K562 (cell line): Measurements from ENCODE around the gene PLIN5.

Source experiments
- EGR1 ChIP-seq: fragments of 450-650 bp; conservative IDR thresholded peaks from 2 replicates; pipeline ENCODE4 v1.6.1; 2017; ENCODE audit warnings: mild to moderate bottlenecking
- NFIX ChIP-seq: fragments of 250-450 bp; sonication (Bioruptor Pico); IDR thresholded peaks from 2 replicates; pipeline ENCODE4 v1.4.0; 2020; ENCODE audit warnings: low read depth, mild to moderate bottlenecking, moderate library complexity
- NR2C2 ChIP-seq, 2 experiments: fragments of 200-800 bp in 1 of 2; sonication (Bioruptor generic) in 1 of 2; sonication (generic) in 1 of 2; formaldehyde crosslinking in 1 of 2; IDR thresholded peaks; 2 replicates each; pipeline versions ENCODE4 v1.6.1 to v1.8.0; 2016 to 2022; ENCODE audit warnings: mild to moderate bottlenecking in 1 of 2, missing compliant biosample characterization in 1 of 2, missing genetic modification characterization in 1 of 2, missing genetic modification reagents in 1 of 2
- RAD21 ChIP-seq, 2 experiments: fragments of 250-450 bp in 1 of 2; fragments of 450-650 bp in 1 of 2; sonication (Bioruptor Pico) in 1 of 2; formaldehyde crosslinking in 1 of 2; IDR thresholded peaks in 1 of 2; conservative IDR thresholded peaks in 1 of 2; 2 replicates each; pipeline versions ENCODE4 v1.4.0 to v1.8.0; 2020 to 2022; ENCODE audit warnings: mild to moderate bottlenecking in 2 of 2, moderate library complexity in 1 of 2
- SMC3 ChIP-seq: conservative IDR thresholded peaks from 2 replicates; pipeline ENCODE4 v1.6.1; 2011; ENCODE audit warnings: low read depth, low read length, improper control_type of control experiment; ENCODE audit not compliant: insufficient read depth
- SOX6 ChIP-seq: fragments of 450-650 bp; IDR thresholded peaks from 2 replicates; pipeline ENCODE4 v1.6.1; 2014; ENCODE audit warnings: mild to moderate bottlenecking
- TAF1 ChIP-seq: IDR thresholded peaks from 2 replicates; pipeline ENCODE4 v1.6.1; 2011; ENCODE audit warnings: mild to moderate bottlenecking, low read length, moderate library complexity; ENCODE audit not compliant: insufficient read depth, control insufficient read depth, severe bottlenecking; ENCODE audit errors: extremely low read depth
- TAF15 ChIP-seq: fragments of 200-400 bp; formaldehyde crosslinking; IDR thresholded peaks from 2 replicates; pipeline ENCODE4 v1.6.1; 2017; ENCODE audit warnings: mild to moderate bottlenecking, low read depth, low read length, moderate library complexity
- ZBTB8A ChIP-seq: fragments of 450-650 bp; IDR thresholded peaks from 2 replicates; pipeline ENCODE4 v1.6.1; 2018; ENCODE audit warnings: mild to moderate bottlenecking, moderate library complexity; ENCODE audit not compliant: partially characterized antibody
- ZNF354B ChIP-seq: fragments of 250-450 bp; sonication (Bioruptor Pico); IDR thresholded peaks from 2 replicates; pipeline ENCODE4 v1.4.0; 2020
- ZNF707 ChIP-seq: fragments of 250-450 bp; sonication (Bioruptor Pico); conservative IDR thresholded peaks from 2 replicates; pipeline ENCODE4 v1.8.0; 2022; ENCODE audit warnings: inconsistent platforms, mild to moderate bottlenecking, moderate library complexity
- TF ChIP-seq, protein P1 (sequence below), 3 experiments: IDR thresholded peaks in 2 of 3; conservative IDR thresholded peaks in 1 of 3; 2 replicates each; pipeline ENCODE4 v1.5.1; 2011 to 2012; ENCODE audit warnings: low read length in 3 of 3, mild to moderate bottlenecking in 3 of 3, control low read depth in 2 of 3, improper control_type of control experiment in 1 of 3, inconsistent platforms in 1 of 3, low read depth in 1 of 3, mixed read lengths in 1 of 3, moderate library complexity in 1 of 3; ENCODE audit not compliant: insufficient read depth in 2 of 3
- TF ChIP-seq, protein P2 (sequence below), 2 experiments: fragments of 450-650 bp; formaldehyde crosslinking in 1 of 2; IDR thresholded peaks; 2 replicates each; pipeline versions ENCODE4 v1.4.0 to v1.6.1; 2014 to 2020; ENCODE audit warnings: mild to moderate bottlenecking in 2 of 2, borderline replicate concordance in 1 of 2, low read depth in 1 of 2
- TF ChIP-seq, protein P3 (sequence below), 2 experiments: fragments of 450-650 bp; IDR thresholded peaks; 2 replicates each; pipeline ENCODE4 v1.6.1; 2016; ENCODE audit warnings: mild to moderate bottlenecking in 2 of 2, borderline replicate concordance in 1 of 2, low read depth in 1 of 2, moderate library complexity in 1 of 2

DNA sequence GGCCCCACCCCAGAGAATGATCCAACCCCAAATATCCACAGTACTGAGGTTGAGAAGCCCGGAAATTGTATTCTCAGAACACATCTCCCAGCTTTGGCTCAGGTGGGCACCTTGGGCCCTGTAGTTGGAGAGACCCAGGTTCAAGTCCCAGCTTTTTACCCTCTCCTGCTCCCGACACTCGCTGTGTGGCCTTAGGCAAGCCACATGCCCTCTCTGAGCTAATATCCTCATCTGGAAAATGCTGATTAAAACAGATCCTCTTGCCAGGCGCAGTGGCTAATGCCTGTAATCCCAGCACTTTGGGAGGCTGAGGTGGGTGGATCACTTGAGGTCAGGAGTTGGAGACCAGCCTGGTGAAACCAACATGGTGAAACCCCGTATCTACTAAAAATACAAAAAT lies 19.3 kb downstream of the PLIN5 start:
- TF ChIP-seq, protein P1, sequence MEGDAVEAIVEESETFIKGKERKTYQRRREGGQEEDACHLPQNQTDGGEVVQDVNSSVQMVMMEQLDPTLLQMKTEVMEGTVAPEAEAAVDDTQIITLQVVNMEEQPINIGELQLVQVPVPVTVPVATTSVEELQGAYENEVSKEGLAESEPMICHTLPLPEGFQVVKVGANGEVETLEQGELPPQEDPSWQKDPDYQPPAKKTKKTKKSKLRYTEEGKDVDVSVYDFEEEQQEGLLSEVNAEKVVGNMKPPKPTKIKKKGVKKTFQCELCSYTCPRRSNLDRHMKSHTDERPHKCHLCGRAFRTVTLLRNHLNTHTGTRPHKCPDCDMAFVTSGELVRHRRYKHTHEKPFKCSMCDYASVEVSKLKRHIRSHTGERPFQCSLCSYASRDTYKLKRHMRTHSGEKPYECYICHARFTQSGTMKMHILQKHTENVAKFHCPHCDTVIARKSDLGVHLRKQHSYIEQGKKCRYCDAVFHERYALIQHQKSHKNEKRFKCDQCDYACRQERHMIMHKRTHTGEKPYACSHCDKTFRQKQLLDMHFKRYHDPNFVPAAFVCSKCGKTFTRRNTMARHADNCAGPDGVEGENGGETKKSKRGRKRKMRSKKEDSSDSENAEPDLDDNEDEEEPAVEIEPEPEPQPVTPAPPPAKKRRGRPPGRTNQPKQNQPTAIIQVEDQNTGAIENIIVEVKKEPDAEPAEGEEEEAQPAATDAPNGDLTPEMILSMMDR (IDR thresholded peaks at IDR 0.05 in 2 of 3, conservative IDR thresholded peaks at IDR 0.05 in 1 of 3; ENCODE audit: insufficient read depth in 2 of 3, low read depth in 1 of 3, low read length in 3 of 3), result no peak
- no peak for TF ChIP-seq RAD21 (CRISPR knock-in tag; conservative IDR thresholded peaks at IDR 0.05 in 1 of 2, IDR thresholded peaks at IDR 0.05 in 1 of 2)
- TF ChIP-seq, protein P2, sequence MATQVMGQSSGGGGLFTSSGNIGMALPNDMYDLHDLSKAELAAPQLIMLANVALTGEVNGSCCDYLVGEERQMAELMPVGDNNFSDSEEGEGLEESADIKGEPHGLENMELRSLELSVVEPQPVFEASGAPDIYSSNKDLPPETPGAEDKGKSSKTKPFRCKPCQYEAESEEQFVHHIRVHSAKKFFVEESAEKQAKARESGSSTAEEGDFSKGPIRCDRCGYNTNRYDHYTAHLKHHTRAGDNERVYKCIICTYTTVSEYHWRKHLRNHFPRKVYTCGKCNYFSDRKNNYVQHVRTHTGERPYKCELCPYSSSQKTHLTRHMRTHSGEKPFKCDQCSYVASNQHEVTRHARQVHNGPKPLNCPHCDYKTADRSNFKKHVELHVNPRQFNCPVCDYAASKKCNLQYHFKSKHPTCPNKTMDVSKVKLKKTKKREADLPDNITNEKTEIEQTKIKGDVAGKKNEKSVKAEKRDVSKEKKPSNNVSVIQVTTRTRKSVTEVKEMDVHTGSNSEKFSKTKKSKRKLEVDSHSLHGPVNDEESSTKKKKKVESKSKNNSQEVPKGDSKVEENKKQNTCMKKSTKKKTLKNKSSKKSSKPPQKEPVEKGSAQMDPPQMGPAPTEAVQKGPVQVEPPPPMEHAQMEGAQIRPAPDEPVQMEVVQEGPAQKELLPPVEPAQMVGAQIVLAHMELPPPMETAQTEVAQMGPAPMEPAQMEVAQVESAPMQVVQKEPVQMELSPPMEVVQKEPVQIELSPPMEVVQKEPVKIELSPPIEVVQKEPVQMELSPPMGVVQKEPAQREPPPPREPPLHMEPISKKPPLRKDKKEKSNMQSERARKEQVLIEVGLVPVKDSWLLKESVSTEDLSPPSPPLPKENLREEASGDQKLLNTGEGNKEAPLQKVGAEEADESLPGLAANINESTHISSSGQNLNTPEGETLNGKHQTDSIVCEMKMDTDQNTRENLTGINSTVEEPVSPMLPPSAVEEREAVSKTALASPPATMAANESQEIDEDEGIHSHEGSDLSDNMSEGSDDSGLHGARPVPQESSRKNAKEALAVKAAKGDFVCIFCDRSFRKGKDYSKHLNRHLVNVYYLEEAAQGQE (IDR thresholded peaks at IDR 0.05; ENCODE audit: borderline replicate concordance), result no peak
- TF ChIP-seq, protein P2 (CRISPR knock-in tag; IDR thresholded peaks at IDR 0.05; ENCODE audit: low read depth), result no peak
- no peak for TF ChIP-seq EGR1
- TF ChIP-seq, protein P3, sequence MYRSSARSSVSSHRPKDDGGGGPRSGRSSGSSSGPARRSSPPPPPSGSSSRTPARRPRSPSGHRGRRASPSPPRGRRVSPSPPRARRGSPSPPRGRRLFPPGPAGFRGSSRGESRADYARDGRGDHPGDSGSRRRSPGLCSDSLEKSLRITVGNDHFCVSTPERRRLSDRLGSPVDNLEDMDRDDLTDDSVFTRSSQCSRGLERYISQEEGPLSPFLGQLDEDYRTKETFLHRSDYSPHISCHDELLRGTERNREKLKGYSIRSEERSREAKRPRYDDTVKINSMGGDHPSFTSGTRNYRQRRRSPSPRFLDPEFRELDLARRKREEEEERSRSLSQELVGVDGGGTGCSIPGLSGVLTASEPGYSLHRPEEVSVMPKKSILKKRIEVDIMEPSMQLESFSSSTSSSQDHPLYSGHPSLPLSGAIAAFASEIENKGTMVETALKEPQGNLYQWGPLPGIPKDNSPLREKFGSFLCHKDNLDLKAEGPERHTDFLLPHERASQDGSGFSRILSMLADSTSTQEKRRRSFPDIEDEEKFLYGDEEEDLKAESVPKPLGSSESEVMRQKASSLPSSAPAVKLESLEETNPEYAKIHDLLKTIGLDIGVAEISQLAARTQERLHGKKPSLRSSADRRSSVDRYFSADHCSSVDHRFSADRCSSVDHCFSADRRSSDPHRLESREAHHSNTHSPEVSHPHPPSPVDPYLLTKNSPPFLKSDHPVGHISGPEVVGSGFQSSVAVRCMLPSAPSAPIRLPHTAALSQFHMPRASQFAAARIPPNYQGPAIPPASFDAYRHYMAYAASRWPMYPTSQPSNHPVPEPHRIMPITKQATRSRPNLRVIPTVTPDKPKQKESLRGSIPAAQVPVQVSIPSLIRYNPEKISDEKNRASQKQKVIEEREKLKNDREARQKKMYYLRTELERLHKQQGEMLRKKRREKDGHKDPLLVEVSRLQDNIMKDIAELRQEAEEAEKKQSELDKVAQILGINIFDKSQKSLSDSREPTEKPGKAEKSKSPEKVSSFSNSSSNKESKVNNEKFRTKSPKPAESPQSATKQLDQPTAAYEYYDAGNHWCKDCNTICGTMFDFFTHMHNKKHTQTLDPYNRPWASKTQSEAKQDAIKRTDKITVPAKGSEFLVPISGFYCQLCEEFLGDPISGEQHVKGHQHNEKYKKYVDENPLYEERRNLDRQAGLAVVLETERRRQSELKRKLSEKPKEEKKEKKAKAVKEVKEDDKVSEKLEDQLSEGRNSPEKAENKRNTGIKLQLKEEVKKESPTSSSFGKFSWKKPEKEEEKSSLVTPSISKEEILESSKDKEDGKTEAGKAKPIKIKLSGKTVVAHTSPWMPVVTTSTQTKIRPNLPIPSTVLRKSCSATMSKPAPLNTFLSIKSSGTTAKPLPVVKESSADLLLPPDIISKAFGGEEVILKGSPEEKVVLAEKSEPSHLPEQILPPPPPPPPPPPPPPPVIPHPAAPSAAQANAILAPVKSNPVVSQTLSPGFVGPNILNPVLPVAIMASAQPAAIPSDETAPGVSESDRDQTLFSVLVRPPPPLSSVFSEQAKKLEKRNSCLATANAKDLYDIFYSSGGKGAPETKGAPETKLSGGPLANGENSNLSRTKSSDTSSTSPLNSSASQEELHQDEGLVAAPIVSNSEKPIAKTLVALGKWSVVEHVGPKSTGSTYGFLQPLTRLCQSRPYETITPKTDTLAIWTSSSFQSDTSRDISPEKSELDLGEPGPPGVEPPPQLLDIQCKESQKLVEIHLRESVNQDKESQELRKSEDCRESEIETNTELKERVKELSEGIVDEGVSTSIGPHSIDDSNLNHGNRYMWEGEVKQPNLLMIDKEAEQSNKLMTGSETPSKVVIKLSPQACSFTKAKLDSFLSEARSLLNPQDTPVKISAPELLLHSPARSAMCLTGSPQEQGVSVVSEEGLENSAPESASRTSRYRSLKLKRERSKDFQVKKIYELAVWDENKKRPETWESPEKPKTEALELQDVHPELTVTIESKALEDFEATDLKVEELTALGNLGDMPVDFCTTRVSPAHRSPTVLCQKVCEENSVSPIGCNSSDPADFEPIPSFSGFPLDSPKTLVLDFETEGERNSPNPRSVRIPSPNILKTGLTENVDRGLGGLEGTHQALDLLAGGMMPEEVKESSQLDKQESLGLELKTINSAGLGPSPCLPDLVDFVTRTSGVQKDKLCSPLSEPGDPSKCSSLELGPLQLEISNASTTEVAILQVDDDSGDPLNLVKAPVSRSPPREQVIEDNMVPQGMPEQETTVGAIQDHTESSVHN (IDR thresholded peaks at IDR 0.05; ENCODE audit: borderline replicate concordance in 1 of 2, low read depth in 1 of 2), result no peak
- TF ChIP-seq TAF1, result no peak
- no peak for TF ChIP-seq ZNF354B (CRISPR knock-in tag)
- no peak for TF ChIP-seq NR2C2 (CRISPR knock-in tag; IDR thresholded peaks at IDR 0.05)
- TF ChIP-seq NR2C2 (tag; IDR thresholded peaks at IDR 0.05), result no peak
- TF ChIP-seq NFIX (CRISPR knock-in tag), result no peak
- no peak for TF ChIP-seq TAF15
- no peak for TF ChIP-seq ZBTB8A
- no peak for TF ChIP-seq SOX6
- TF ChIP-seq ZNF707 (CRISPR knock-in tag), result no peak
- TF ChIP-seq SMC3, result no peak
